Endothelial cell of umbilical vein (primary cell): ENCODE results near the gene OR2D3.

Source experiments
- EZH2 ChIP-seq: IDR thresholded peaks from 2 replicates; pipeline ENCODE4 v1.6.1; 2012; ENCODE audit warnings: borderline replicate concordance, low read depth, mild to moderate bottlenecking, moderate library complexity, low read length, inconsistent platforms; ENCODE audit not compliant: severe bottlenecking
- FOS ChIP-seq: IDR thresholded peaks from 2 replicates; pipeline ENCODE4 v1.6.1; 2011; ENCODE audit warnings: mild to moderate bottlenecking, low read length, moderate library complexity, borderline replicate concordance; ENCODE audit not compliant: insufficient read depth
- POLR2A ChIP-seq: IDR thresholded peaks from 2 replicates; pipeline ENCODE4 v1.6.1; 2012; ENCODE audit warnings: low read depth, mild to moderate bottlenecking, control low read depth, low read length
- POLR2AphosphoS5 ChIP-seq: IDR thresholded peaks from 2 replicates; pipeline ENCODE4 v1.6.1; 2012; ENCODE audit warnings: low read depth, mild to moderate bottlenecking, control low read depth, low read length, moderate library complexity; ENCODE audit not compliant: insufficient read depth
- TF ChIP-seq, protein P1 (sequence below), 2 donors: IDR thresholded peaks; 1 replicate in 1 of 2; 2 replicates in 1 of 2; pipeline ENCODE4 v1.5.1; 2011; ENCODE audit warnings: low read length in 2 of 2, mild to moderate bottlenecking in 2 of 2, moderate library complexity in 2 of 2, control low read depth in 1 of 2, inconsistent platforms in 1 of 2, low read depth in 1 of 2; ENCODE audit not compliant: insufficient read depth in 1 of 2; ENCODE audit errors: extremely low read depth in 1 of 2
- TF ChIP-seq, protein P2 (sequence below): IDR thresholded peaks from 2 replicates; pipeline ENCODE4 v1.6.1; 2011; ENCODE audit not compliant: insufficient read depth, insufficient read length

DNA sequence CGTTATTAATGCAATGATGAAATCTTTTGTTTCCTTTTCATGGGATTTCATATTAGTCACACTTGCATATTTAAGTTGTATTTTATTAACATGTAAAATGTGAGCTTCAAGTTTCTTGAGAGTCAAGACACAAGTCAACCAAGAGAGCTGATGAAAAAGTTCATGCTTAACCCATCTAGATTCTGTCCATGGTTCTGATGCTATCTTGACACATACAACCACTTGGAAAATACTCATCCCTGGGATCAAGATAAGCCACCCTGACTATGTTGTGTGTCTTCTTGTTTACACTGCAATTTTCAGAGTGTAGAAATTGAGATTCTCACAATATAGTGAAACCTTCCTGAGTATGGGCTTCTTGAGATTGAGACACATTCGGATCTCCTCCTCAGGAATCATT is 45.0 kb upstream of the OR2D3 start:
- TF ChIP-seq, protein P1, sequence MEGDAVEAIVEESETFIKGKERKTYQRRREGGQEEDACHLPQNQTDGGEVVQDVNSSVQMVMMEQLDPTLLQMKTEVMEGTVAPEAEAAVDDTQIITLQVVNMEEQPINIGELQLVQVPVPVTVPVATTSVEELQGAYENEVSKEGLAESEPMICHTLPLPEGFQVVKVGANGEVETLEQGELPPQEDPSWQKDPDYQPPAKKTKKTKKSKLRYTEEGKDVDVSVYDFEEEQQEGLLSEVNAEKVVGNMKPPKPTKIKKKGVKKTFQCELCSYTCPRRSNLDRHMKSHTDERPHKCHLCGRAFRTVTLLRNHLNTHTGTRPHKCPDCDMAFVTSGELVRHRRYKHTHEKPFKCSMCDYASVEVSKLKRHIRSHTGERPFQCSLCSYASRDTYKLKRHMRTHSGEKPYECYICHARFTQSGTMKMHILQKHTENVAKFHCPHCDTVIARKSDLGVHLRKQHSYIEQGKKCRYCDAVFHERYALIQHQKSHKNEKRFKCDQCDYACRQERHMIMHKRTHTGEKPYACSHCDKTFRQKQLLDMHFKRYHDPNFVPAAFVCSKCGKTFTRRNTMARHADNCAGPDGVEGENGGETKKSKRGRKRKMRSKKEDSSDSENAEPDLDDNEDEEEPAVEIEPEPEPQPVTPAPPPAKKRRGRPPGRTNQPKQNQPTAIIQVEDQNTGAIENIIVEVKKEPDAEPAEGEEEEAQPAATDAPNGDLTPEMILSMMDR (IDR thresholded peaks at IDR 0.05; ENCODE audit: extremely low read depth in 1 of 2, insufficient read depth in 1 of 2, low read depth in 1 of 2, low read length in 2 of 2): no peak
- no peak for TF ChIP-seq POLR2AphosphoS5
- no peak for TF ChIP-seq FOS
- TF ChIP-seq, protein P2, sequence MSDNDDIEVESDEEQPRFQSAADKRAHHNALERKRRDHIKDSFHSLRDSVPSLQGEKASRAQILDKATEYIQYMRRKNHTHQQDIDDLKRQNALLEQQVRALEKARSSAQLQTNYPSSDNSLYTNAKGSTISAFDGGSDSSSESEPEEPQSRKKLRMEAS: no peak
- TF ChIP-seq POLR2A: no peak
- no peak for TF ChIP-seq EZH2
